HepG2 (cell line): ENCODE measurements around the gene MYO3B. TPM values are rescaled to one million over a fixed set of nuclear protein-coding genes. Genes with fewer than 3 reads are reported as not detected.

ENCODE experiments used
- AHDC1 ChIP-seq: sonication (generic); formaldehyde crosslinking; IDR thresholded peaks from 2 replicates; pipeline ENCODE4 v1.5.1; 2020; ENCODE audit warnings: mild to moderate bottlenecking, missing genetic modification reagents, borderline replicate concordance
- ETV5 ChIP-seq: IDR thresholded peaks from 2 replicates; pipeline ENCODE4 v1.6.1; 2018; ENCODE audit warnings: missing biosample characterization, missing genetic modification reagents, inconsistent platforms, borderline replicate concordance
- HMG20A ChIP-seq: IDR thresholded peaks from 2 replicates; pipeline ENCODE4 v1.6.1; 2016; ENCODE audit warnings: borderline replicate concordance
- KMT2B ChIP-seq: IDR thresholded peaks from 2 replicates; pipeline ENCODE4 v1.6.1; 2016; ENCODE audit warnings: missing genetic modification reagents, missing compliant biosample characterization
- NR2F6 ChIP-seq, 2 experiments: IDR thresholded peaks; 2 replicates each; pipeline ENCODE4 v1.6.1; 2016; ENCODE audit warnings: antibody characterized with exemption in 1 of 2, mild to moderate bottlenecking in 1 of 2
- RARA ChIP-seq: IDR thresholded peaks from 2 replicates; pipeline ENCODE4 v1.6.1; 2016; ENCODE audit warnings: missing genetic modification reagents, missing compliant biosample characterization
- SALL1 ChIP-seq: sonication (generic); formaldehyde crosslinking; IDR thresholded peaks from 2 replicates; pipeline ENCODE4 v1.8.0; 2022; ENCODE audit warnings: mild to moderate bottlenecking, missing genetic modification reagents
- SMAD3 ChIP-seq: sonication (generic); formaldehyde crosslinking; IDR thresholded peaks from 2 replicates; pipeline ENCODE4 v1.4.0; 2020; ENCODE audit warnings: missing genetic modification reagents
- SNAPC4 ChIP-seq: sonication (generic); formaldehyde crosslinking; IDR thresholded peaks from 2 replicates; pipeline ENCODE4 v1.4.0; 2020; ENCODE audit warnings: mild to moderate bottlenecking, missing genetic modification reagents
- STAT5B ChIP-seq: sonication (generic); formaldehyde crosslinking; IDR thresholded peaks from 2 replicates; pipeline ENCODE4 v1.4.0; 2020; ENCODE audit warnings: missing genetic modification reagents
- TAF15 ChIP-seq: fragments of 200-400 bp; formaldehyde crosslinking; IDR thresholded peaks from one replicate; pipeline ENCODE4 v1.6.1; 2018; ENCODE audit warnings: mild to moderate bottlenecking, low read depth, low read length; ENCODE audit not compliant: poor library complexity, severe bottlenecking
- TBP ChIP-seq: sonication (generic); formaldehyde crosslinking; IDR thresholded peaks from 2 replicates; pipeline ENCODE4 v1.5.0; 2020; ENCODE audit warnings: missing genetic modification reagents
- ZBTB14 ChIP-seq: sonication (generic); formaldehyde crosslinking; IDR thresholded peaks from 2 replicates; pipeline ENCODE4 v1.4.0; 2020; ENCODE audit warnings: missing genetic modification reagents
- ZBTB26 ChIP-seq: IDR thresholded peaks from 2 replicates; pipeline ENCODE4 v1.6.1; 2016; ENCODE audit warnings: missing compliant biosample characterization, missing genetic modification reagents, borderline replicate concordance
- ZNF331 ChIP-seq: sonication (generic); formaldehyde crosslinking; IDR thresholded peaks from 2 replicates; pipeline ENCODE4 v1.4.0; 2020; ENCODE audit warnings: missing genetic modification reagents
- ZSCAN9 ChIP-seq: IDR thresholded peaks from 2 replicates; pipeline ENCODE4 v1.6.1; 2016; ENCODE audit warnings: borderline replicate concordance
- polyA plus RNA-seq, 8 experiments: library from polyadenylated mRNA; depleted of rRNA in 3 of 8; stranded (reverse) in 7 of 8; unstranded in 1 of 8; fragments of >200 nt; fragmentation: Illumina TruSeq in 4 of 8; extraction: Trizol in 4 of 8; gene quantifications; 2 replicates each; pipeline versions ENCODE4 v1.2.1 to v1.2.3, GENCODE V29; 2011 to 2016; ENCODE audit warnings: low read depth in 4 of 8, missing spikeins in 1 of 8, mixed read lengths in 1 of 8; ENCODE audit not compliant: insufficient read depth in 1 of 8
- total RNA-seq, 5 experiments: library from RNA; depleted of rRNA; stranded (reverse); fragments of >200 nt; fragmentation: Illumina TruSeq; extraction: Trizol; gene quantifications; 2 replicates each; pipeline ENCODE4 v1.2.3, GENCODE V29; 2016; ENCODE audit warnings: low read depth in 1 of 5

The MYO3B gene
- total and polyA plus RNA-seq, 2 of the 13 experiments (the other 11 are each of a cell fraction or from before 2014, with no cell fraction given), result 0.01 TPM; not detected in 1

GRCh38 chr2:170530284-170530745 is 352.4 kb downstream of the MYO3B start (continued):
- peak; percentile 74; the same call in 1 of the 2 replicates for TF ChIP-seq AHDC1 (CRISPR knock-in tag)
- TF ChIP-seq ZBTB14 (CRISPR knock-in tag), result no peak
- TF ChIP-seq NR2F6 (IDR thresholded peaks at IDR 0.05), result no peak
- 0 out of 2 replicates have a peak, but pooled peaks have one; percentile 7 for TF ChIP-seq NR2F6 (CRISPR knock-in tag; IDR thresholded peaks at IDR 0.05)
- peak; percentile 80; the same call in 1 of the 2 replicates for TF ChIP-seq SMAD3 (CRISPR knock-in tag)
- no peak for TF ChIP-seq STAT5B (CRISPR knock-in tag)
- TF ChIP-seq SALL1, result peak; percentile 86
- no peak for TF ChIP-seq KMT2B (CRISPR knock-in tag)
- peak; percentile 84; the same call in 1 of the 2 replicates for TF ChIP-seq ZSCAN9 (CRISPR knock-in tag)
- peak; percentile 72; the same call in 1 of the 2 replicates for TF ChIP-seq HMG20A (CRISPR knock-in tag)
- TF ChIP-seq TAF15, result no peak
- peak; percentile 80; the same call in 1 of the 2 replicates for TF ChIP-seq ZNF331 (CRISPR knock-in tag)
- TF ChIP-seq ZBTB26 (CRISPR knock-in tag), result peak; percentile 65; the same call in 1 of the 2 replicates
- TF ChIP-seq ETV5 (CRISPR knock-in tag), result peak; percentile 43; the same call in 1 of the 2 replicates
- TF ChIP-seq TBP (CRISPR knock-in tag), result no peak
- no peak for TF ChIP-seq SNAPC4 (CRISPR knock-in tag)
- TF ChIP-seq RARA, result peak; percentile 35; the same call in 1 of the 2 replicates
